ENCODE measurements around the gene YY1AP1.

DNA sequence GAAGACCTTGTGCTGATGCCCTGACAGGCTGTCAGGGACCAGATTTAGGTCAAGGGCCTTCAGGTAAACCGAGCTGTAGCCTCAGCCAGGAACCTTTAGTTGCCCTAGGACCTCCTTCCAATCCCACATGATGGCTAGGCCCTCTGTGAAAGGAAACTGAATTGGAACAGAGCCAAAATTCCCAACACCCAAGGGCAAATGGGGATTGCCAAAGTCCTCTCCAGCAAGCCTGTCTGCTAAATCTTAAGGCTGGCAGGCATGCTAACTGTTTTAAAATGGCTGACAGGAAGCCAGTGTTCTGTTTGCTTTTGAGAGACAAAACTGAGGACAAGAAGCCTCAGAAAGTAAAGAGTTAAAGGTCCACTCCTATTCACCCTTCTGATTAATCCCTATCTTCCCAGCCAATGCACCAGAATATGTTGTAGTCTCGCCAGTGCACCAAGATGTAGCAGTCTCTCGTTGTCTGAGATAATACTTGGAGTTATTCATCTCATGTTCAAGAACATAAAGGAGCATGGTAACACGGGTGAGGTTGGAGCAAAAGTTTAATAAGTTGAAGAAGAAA, 43.5 kb downstream of the YY1AP1 start:
- TF ChIP-seq, protein P1, sequence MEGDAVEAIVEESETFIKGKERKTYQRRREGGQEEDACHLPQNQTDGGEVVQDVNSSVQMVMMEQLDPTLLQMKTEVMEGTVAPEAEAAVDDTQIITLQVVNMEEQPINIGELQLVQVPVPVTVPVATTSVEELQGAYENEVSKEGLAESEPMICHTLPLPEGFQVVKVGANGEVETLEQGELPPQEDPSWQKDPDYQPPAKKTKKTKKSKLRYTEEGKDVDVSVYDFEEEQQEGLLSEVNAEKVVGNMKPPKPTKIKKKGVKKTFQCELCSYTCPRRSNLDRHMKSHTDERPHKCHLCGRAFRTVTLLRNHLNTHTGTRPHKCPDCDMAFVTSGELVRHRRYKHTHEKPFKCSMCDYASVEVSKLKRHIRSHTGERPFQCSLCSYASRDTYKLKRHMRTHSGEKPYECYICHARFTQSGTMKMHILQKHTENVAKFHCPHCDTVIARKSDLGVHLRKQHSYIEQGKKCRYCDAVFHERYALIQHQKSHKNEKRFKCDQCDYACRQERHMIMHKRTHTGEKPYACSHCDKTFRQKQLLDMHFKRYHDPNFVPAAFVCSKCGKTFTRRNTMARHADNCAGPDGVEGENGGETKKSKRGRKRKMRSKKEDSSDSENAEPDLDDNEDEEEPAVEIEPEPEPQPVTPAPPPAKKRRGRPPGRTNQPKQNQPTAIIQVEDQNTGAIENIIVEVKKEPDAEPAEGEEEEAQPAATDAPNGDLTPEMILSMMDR (IDR thresholded peaks at IDR 0.05) = no peak
- TF ChIP-seq POLR2A (IDR thresholded peaks at IDR 0.05) = no peak
- TF ChIP-seq EP300 (IDR thresholded peaks at IDR 0.05) = no peak
